ENCODE measurements around the gene PAEP.

PAEP gene

DNA sequence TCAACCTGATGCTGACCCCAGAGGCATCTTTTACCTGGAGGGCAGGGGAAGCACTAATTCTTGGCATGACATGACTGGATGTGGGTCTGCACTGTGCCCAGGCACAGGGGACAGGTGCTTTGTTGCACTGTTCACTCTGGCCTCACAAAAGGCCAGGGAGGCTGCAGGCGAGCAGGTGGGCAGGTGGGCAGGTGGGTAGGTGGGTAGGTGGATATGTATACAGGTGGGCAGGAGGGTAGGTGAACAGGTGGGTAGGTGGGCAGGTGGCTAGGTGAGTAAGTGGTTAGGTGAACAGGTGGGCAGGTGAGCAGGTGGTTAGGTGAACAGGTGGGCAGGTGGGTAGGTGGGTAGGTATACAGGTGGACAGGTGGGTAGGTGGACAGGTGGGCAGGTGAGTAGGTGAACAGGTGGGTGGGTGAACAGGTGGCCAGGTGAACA, 1.5 kb downstream of the PAEP start:
- no peak for TF ChIP-seq POLR2AphosphoS5 (IDR thresholded peaks at IDR 0.05; ENCODE audit: low read depth, low read length)
- no peak for TF ChIP-seq SIN3A (IDR thresholded peaks at IDR 0.05; ENCODE audit: borderline replicate concordance, insufficient read depth, low read length)
- TF ChIP-seq FOXP2 (optimal IDR thresholded peaks at IDR 0.05; ENCODE audit: borderline replicate concordance, extremely low read depth, extremely low read length, insufficient read depth) = no peak
- TF ChIP-seq TAF1 (IDR thresholded peaks at IDR 0.05; ENCODE audit: borderline replicate concordance, insufficient read depth, low read length) = no peak
- TF ChIP-seq, protein P1, sequence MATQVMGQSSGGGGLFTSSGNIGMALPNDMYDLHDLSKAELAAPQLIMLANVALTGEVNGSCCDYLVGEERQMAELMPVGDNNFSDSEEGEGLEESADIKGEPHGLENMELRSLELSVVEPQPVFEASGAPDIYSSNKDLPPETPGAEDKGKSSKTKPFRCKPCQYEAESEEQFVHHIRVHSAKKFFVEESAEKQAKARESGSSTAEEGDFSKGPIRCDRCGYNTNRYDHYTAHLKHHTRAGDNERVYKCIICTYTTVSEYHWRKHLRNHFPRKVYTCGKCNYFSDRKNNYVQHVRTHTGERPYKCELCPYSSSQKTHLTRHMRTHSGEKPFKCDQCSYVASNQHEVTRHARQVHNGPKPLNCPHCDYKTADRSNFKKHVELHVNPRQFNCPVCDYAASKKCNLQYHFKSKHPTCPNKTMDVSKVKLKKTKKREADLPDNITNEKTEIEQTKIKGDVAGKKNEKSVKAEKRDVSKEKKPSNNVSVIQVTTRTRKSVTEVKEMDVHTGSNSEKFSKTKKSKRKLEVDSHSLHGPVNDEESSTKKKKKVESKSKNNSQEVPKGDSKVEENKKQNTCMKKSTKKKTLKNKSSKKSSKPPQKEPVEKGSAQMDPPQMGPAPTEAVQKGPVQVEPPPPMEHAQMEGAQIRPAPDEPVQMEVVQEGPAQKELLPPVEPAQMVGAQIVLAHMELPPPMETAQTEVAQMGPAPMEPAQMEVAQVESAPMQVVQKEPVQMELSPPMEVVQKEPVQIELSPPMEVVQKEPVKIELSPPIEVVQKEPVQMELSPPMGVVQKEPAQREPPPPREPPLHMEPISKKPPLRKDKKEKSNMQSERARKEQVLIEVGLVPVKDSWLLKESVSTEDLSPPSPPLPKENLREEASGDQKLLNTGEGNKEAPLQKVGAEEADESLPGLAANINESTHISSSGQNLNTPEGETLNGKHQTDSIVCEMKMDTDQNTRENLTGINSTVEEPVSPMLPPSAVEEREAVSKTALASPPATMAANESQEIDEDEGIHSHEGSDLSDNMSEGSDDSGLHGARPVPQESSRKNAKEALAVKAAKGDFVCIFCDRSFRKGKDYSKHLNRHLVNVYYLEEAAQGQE (IDR thresholded peaks at IDR 0.05; ENCODE audit: insufficient read depth in 1 of 2, low read depth in 2 of 2, low read length in 2 of 2) = no peak

DNA sequence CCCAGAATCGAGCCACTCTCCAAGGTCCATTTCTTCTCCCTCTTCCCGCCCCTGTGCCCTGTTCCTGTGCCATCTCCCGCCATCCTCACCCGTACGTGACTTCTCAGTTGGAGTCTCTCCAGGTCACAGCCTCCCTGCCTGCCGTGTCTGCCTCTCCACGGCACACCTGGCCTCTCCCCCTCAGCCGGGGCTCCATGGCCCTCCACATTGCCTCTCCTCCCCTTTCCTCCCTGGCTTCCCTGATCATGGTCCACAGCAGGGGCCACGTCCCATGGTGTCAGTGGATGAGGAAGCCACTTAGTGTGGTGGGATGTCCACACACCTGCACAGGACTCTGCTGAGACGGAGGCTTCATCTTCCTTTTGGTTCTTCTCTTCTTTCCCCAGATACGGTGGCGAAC, 2.3 kb downstream of the PAEP start:
- TF ChIP-seq, protein P1 (IDR thresholded peaks at IDR 0.05; ENCODE audit: insufficient read depth in 1 of 2, low read depth in 2 of 2, low read length in 2 of 2) = no peak
- no peak for TF ChIP-seq POLR2AphosphoS5 (IDR thresholded peaks at IDR 0.05; ENCODE audit: low read depth, low read length)
- no peak for TF ChIP-seq FOXP2 (optimal IDR thresholded peaks at IDR 0.05; ENCODE audit: borderline replicate concordance, extremely low read depth, extremely low read length, insufficient read depth)

DNA sequence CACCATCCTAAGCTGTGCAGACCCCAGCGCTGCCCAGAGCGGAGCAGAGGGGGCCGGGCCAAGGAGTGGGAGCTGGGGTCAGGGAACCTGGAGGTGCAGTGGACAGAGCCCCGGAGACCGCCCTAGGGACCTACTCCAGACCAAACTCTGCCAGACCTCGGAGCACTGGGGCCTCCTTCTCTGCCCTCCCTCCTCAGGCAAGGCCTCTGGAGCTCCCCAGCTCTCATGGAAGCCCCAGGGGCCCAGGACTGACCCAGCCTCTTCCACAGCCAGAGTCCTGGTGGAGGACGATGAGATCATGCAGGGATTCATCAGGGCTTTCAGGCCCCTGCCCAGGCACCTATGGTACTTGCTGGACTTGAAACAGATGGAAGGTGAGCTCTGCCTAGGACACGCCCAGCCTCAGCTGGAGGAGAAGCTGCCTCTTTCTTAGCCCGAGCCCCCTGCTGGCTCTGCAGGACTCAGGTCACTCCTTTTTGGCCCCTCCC, 3.6 kb downstream of the PAEP start:
- TF ChIP-seq POLR2AphosphoS5 (IDR thresholded peaks at IDR 0.05; ENCODE audit: low read depth, low read length) (no peak), FOXP2 (optimal IDR thresholded peaks at IDR 0.05; ENCODE audit: borderline replicate concordance, extremely low read depth, extremely low read length, insufficient read depth) (no peak), SIN3A (IDR thresholded peaks at IDR 0.05; ENCODE audit: borderline replicate concordance, insufficient read depth, low read length) (no peak), TAF1 (IDR thresholded peaks at IDR 0.05; ENCODE audit: borderline replicate concordance, insufficient read depth, low read length) (no peak)
- TF ChIP-seq, protein P1 (IDR thresholded peaks at IDR 0.05; ENCODE audit: insufficient read depth in 1 of 2, low read depth in 2 of 2, low read length in 2 of 2) = no peak

DNA sequence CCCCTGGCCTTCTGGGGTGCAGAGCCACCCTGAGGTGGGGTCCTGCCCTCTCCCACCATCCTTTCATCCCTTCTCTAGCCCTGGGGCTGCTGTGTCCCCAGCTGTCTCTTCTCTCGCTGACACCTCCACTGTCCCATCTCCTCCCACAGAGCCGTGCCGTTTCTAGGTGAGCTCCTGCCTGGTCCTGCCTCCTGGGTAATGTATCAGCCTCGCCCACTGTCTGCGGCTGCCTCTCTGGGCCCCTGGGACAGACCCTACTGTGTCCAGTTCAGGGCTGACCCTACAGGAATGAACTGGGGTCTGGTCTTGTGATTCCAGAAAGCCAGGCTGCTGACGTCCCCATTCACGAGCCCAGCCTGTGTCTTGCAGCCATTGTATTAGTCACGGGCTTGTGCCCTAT, 4.1 kb downstream of the PAEP start:
- TF ChIP-seq POLR2AphosphoS5 (IDR thresholded peaks at IDR 0.05; ENCODE audit: low read depth, low read length) = no peak
- TF ChIP-seq, protein P1 (IDR thresholded peaks at IDR 0.05; ENCODE audit: insufficient read depth in 1 of 2, low read depth in 2 of 2, low read length in 2 of 2) = no peak
- no peak for TF ChIP-seq TAF1 (IDR thresholded peaks at IDR 0.05; ENCODE audit: borderline replicate concordance, insufficient read depth, low read length)
- TF ChIP-seq SIN3A (IDR thresholded peaks at IDR 0.05; ENCODE audit: borderline replicate concordance, insufficient read depth, low read length) = no peak
- TF ChIP-seq FOXP2 (optimal IDR thresholded peaks at IDR 0.05; ENCODE audit: borderline replicate concordance, extremely low read depth, extremely low read length, insufficient read depth) = no peak

DNA sequence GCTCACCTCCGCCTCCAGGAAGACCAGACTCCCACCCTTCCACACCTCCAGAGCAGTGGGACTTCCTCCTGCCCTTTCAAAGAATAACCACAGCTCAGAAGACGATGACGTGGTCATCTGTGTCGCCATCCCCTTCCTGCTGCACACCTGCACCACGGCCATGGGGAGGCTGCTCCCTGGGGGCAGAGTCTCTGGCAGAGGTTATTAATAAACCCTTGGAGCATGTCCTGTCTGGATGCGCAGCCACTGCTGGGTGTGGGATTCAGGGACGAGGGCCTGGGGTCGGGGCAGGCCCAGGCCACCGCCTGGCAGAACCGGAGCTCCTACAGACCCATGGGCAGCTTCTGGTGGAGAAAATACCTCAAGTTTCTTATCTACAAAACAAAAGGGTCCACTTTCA, 5.0 kb downstream of the PAEP start:
- TF ChIP-seq, protein P1 (IDR thresholded peaks at IDR 0.05; ENCODE audit: insufficient read depth in 1 of 2, low read depth in 2 of 2, low read length in 2 of 2) = no peak
- no peak for TF ChIP-seq POLR2AphosphoS5 (IDR thresholded peaks at IDR 0.05; ENCODE audit: low read depth, low read length)
- TF ChIP-seq SIN3A (IDR thresholded peaks at IDR 0.05; ENCODE audit: borderline replicate concordance, insufficient read depth, low read length) = no peak
- TF ChIP-seq TAF1 (IDR thresholded peaks at IDR 0.05; ENCODE audit: borderline replicate concordance, insufficient read depth, low read length) = no peak
- TF ChIP-seq FOXP2 (optimal IDR thresholded peaks at IDR 0.05; ENCODE audit: borderline replicate concordance, extremely low read depth, extremely low read length, insufficient read depth) = no peak
